ENCODE results near the gene OGFRL1. TPM values are rescaled to one million over a fixed set of nuclear protein-coding genes. Genes with fewer than 3 reads are reported as not detected.
A peak's percentile ranks its signal among the peaks of the same experiment; 100 is the strongest.

The OGFRL1 gene
- 10 to 100 TPM in 4 of 6 donors, 1 to 10 TPM in 2; 9.4 to 17.0 (median 11.3) TPM for polyA plus RNA-seq (ENCODE audit: low read depth in 6 of 6)

- peak within 1 kb of the TSS; percentile 83 to 95 (median 92) for H3K4me3 Mint-ChIP-seq
- no peaks in the 10 kb centered on the region for H3K9me3 Mint-ChIP-seq
Observed at GRCh38 chr6:71288228-71289038, at the start of gene OGFRL1. Gene OGFRL1, plus strand, starts transcription at chr6:71288811. Its CDS starts 126 bp downstream, at chr6:71288937.

GRCh38 chr6:71239694-71240093 lies 48.9 kb upstream of the OGFRL1 start:
- no peak overlapping the region for H3K27ac Mint-ChIP-seq
- H3K36me3 Mint-ChIP-seq: no peaks in the 10 kb centered on the region
- DNase-seq (no peak), ATAC-seq (ENCODE audit: low read depth in 2 of 2) (no peak)
- H3K4me1 Mint-ChIP-seq: peaks cover 5 to 13% (median 5%) of the 10 kb centered on the region in 3 donors
- H3K4me3 Mint-ChIP-seq: no peak overlapping the region
- H3K27me3 Mint-ChIP-seq: peaks cover 0 to 12% (median 0%) of the 10 kb centered on the region in 3 donors
- H3K9me3 Mint-ChIP-seq: peaks cover 0 to 8% (median 3%) of the 10 kb centered on the region in 7 donors

More at GRCh38 chr6:71288228-71289038, at the start of gene OGFRL1:
- no peaks in the 10 kb centered on the region for H3K27me3 Mint-ChIP-seq
- ATAC-seq (ENCODE audit: low read depth in 2 of 2): peak; percentile 80 to 81
- DNase-seq: peak; percentile 84
- H3K36me3 Mint-ChIP-seq: peaks cover 2 to 8% of the 10 kb centered on the region in 2 donors
- H3K27ac Mint-ChIP-seq: peak within 1 kb of the TSS; percentile 85 to 97 (median 96)
- H3K4me1 Mint-ChIP-seq: peaks cover 47 to 56% (median 55%) of the 10 kb centered on the region in 3 donors

- peaks cover 0 to 16% (median 3%) of the 10 kb centered on the region in 7 donors for H3K9me3 Mint-ChIP-seq
- peaks cover 13 to 33% (median 27%) of the 10 kb centered on the region in 3 donors for H3K4me1 Mint-ChIP-seq
- no peak overlapping the region for H3K4me3 Mint-ChIP-seq
- DNase-seq (no peak), ATAC-seq (ENCODE audit: low read depth in 2 of 2) (no peak)
- H3K36me3 Mint-ChIP-seq: no peaks in the 10 kb centered on the region
- no peaks in the 10 kb centered on the region for H3K27me3 Mint-ChIP-seq
- peak overlapping the region in 1 of 6 donors; percentile 29 for H3K27ac Mint-ChIP-seq
Observed at GRCh38 chr6:71245265-71246049, 43.2 kb upstream of the OGFRL1 start.

GRCh38 chr6:71246596-71246995 lies 42.0 kb upstream of the OGFRL1 start:
- peaks cover 22 to 44% (median 38%) of the 10 kb centered on the region in 3 donors for H3K4me1 Mint-ChIP-seq
- ATAC-seq (ENCODE audit: low read depth in 2 of 2): no peak
- no peaks in the 10 kb centered on the region for H3K36me3 Mint-ChIP-seq
- H3K9me3 Mint-ChIP-seq: peaks cover 0 to 25% (median 5%) of the 10 kb centered on the region in 7 donors
- H3K27ac Mint-ChIP-seq: peak overlapping the region in 2 of 6 donors; percentile 2 to 28
- H3K27me3 Mint-ChIP-seq: no peaks in the 10 kb centered on the region
- DNase-seq: no peak
- peak overlapping the region in 1 of 8 donors; percentile 34 for H3K4me3 Mint-ChIP-seq

GRCh38 chr6:71248306-71248765 lies 40.3 kb upstream of the OGFRL1 start:
- Mint-ChIP-seq H3K4me3 (peak overlapping the region in 7 of 8 donors; percentile 21 to 82 (median 53)), H3K27me3 (no peaks in the 10 kb centered on the region), H3K27ac (peak overlapping the region in 5 of 6 donors; percentile 80 to 92 (median 91)), H3K36me3 (no peaks in the 10 kb centered on the region), H3K9me3 (peaks cover 0 to 17% (median 3%) of the 10 kb centered on the region in 7 donors), H3K4me1 (peaks cover 37 to 55% (median 54%) of the 10 kb centered on the region in 3 donors)
- DNase-seq (peak; percentile 15), ATAC-seq (ENCODE audit: low read depth in 2 of 2) (peak; percentile 65 to 73)

- Mint-ChIP-seq H3K27ac (peak overlapping the region; percentile 46 to 92 (median 88)), H3K4me1 (peaks cover 43 to 62% (median 61%) of the 10 kb centered on the region in 3 donors), H3K27me3 (no peaks in the 10 kb centered on the region), H3K9me3 (peaks cover 0 to 17% (median 3%) of the 10 kb centered on the region in 7 donors), H3K36me3 (no peaks in the 10 kb centered on the region), H3K4me3 (peak overlapping the region in 6 of 8 donors; percentile 21 to 82 (median 54))
- no peak for ATAC-seq (ENCODE audit: low read depth in 2 of 2)
- DNase-seq: no peak
Observed at GRCh38 chr6:71248878-71249544, 39.6 kb upstream of the OGFRL1 start.

- H3K4me1 Mint-ChIP-seq: peaks cover 53 to 73% (median 72%) of the 10 kb centered on the region in 3 donors
- H3K36me3 Mint-ChIP-seq: no peaks in the 10 kb centered on the region
- peaks cover 0 to 16% (median 3%) of the 10 kb centered on the region in 7 donors for H3K9me3 Mint-ChIP-seq
- ATAC-seq (ENCODE audit: low read depth in 2 of 2) (peak in 1 of 2 donors; percentile 29), DNase-seq (no peak)
- no peaks in the 10 kb centered on the region for H3K27me3 Mint-ChIP-seq
- peak overlapping the region; percentile 15 to 80 (median 71) for H3K27ac Mint-ChIP-seq
- peak overlapping the region in 5 of 8 donors; percentile 1 to 51 (median 30) for H3K4me3 Mint-ChIP-seq
Observed at GRCh38 chr6:71250099-71250602, 38.5 kb upstream of the OGFRL1 start.

GRCh38 chr6:71252410-71252809 lies 36.2 kb upstream of the OGFRL1 start:
- H3K27me3 Mint-ChIP-seq: no peaks in the 10 kb centered on the region
- peak overlapping the region; percentile 2 to 79 (median 42) for H3K4me3 Mint-ChIP-seq
- DNase-seq (peak; percentile 13), ATAC-seq (ENCODE audit: low read depth in 2 of 2) (peak; percentile 52 to 53)
- peaks cover 48 to 71% (median 68%) of the 10 kb centered on the region in 3 donors for H3K4me1 Mint-ChIP-seq
- no peaks in the 10 kb centered on the region for H3K36me3 Mint-ChIP-seq
- H3K9me3 Mint-ChIP-seq: peaks cover 0 to 9% (median 2%) of the 10 kb centered on the region in 7 donors
- peak overlapping the region; percentile 2 to 66 (median 15) for H3K27ac Mint-ChIP-seq

GRCh38 chr6:71252960-71253359 lies 35.7 kb upstream of the OGFRL1 start:
- no peak for DNase-seq
- Mint-ChIP-seq H3K9me3 (peaks cover 0 to 9% (median 2%) of the 10 kb centered on the region in 7 donors), H3K27me3 (no peaks in the 10 kb centered on the region), H3K4me1 (peaks cover 48 to 70% (median 68%) of the 10 kb centered on the region in 3 donors), H3K36me3 (no peaks in the 10 kb centered on the region), H3K27ac (peak overlapping the region in 5 of 6 donors; percentile 2 to 66 (median 25)), H3K4me3 (peak overlapping the region in 7 of 8 donors; percentile 7 to 75 (median 38))
- ATAC-seq (ENCODE audit: low read depth in 2 of 2): no peak

- Mint-ChIP-seq H3K27ac (peak overlapping the region in 2 of 6 donors; percentile 11 to 71), H3K4me3 (peak overlapping the region in 1 of 8 donors; percentile 48), H3K9me3 (peaks cover 0 to 9% (median 2%) of the 10 kb centered on the region in 7 donors), H3K36me3 (no peaks in the 10 kb centered on the region), H3K27me3 (no peaks in the 10 kb centered on the region), H3K4me1 (peaks cover 43 to 57% (median 55%) of the 10 kb centered on the region in 3 donors)
- no peak for DNase-seq
- no peak for ATAC-seq (ENCODE audit: low read depth in 2 of 2)
Observed at GRCh38 chr6:71254323-71254722, 34.3 kb upstream of the OGFRL1 start.

- Mint-ChIP-seq H3K27ac (no peak overlapping the region), H3K4me1 (peaks cover 16 to 20% (median 18%) of the 10 kb centered on the region in 3 donors), H3K9me3 (peaks cover 0 to 2% (median 0%) of the 10 kb centered on the region in 7 donors), H3K4me3 (no peak overlapping the region), H3K36me3 (no peaks in the 10 kb centered on the region), H3K27me3 (peaks cover 0 to 12% (median 0%) of the 10 kb centered on the region in 3 donors)
- no peak for DNase-seq
- ATAC-seq (ENCODE audit: low read depth in 2 of 2): no peak
Observed at GRCh38 chr6:71258078-71258866, 30.3 kb upstream of the OGFRL1 start.

Data from naive B cell (primary cell).